Astrocyte (in vitro differentiated cells and primary cell): ENCODE data around the gene NRG3.

Source experiments
- EZH2 ChIP-seq: IDR thresholded peaks from 2 replicates; pipeline ENCODE4 v1.6.1; 2012; ENCODE audit warnings: mild to moderate bottlenecking, low read length, inconsistent platforms; ENCODE audit not compliant: insufficient read depth
- TF ChIP-seq, protein P1 (sequence below): IDR thresholded peaks from 2 replicates; pipeline ENCODE4 v1.5.1; 2011; ENCODE audit warnings: low read depth, mild to moderate bottlenecking, inconsistent platforms, low read length, moderate library complexity; ENCODE audit not compliant: insufficient read depth

GRCh38 chr10:82564353-82565196 is 689.6 kb downstream of the NRG3 start:
- TF ChIP-seq, protein P1, sequence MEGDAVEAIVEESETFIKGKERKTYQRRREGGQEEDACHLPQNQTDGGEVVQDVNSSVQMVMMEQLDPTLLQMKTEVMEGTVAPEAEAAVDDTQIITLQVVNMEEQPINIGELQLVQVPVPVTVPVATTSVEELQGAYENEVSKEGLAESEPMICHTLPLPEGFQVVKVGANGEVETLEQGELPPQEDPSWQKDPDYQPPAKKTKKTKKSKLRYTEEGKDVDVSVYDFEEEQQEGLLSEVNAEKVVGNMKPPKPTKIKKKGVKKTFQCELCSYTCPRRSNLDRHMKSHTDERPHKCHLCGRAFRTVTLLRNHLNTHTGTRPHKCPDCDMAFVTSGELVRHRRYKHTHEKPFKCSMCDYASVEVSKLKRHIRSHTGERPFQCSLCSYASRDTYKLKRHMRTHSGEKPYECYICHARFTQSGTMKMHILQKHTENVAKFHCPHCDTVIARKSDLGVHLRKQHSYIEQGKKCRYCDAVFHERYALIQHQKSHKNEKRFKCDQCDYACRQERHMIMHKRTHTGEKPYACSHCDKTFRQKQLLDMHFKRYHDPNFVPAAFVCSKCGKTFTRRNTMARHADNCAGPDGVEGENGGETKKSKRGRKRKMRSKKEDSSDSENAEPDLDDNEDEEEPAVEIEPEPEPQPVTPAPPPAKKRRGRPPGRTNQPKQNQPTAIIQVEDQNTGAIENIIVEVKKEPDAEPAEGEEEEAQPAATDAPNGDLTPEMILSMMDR, result no peak
- no peak for TF ChIP-seq EZH2
